Thyroid gland (tissue), 4 donors: ENCODE measurements around the gene SORCS2.

Experiments used
- CTCF ChIP-seq, 6 experiments: fragments of 200-600 bp in 3 of 6; fragments of 450-650 bp in 3 of 6; sonication (generic) in 3 of 6; IDR thresholded peaks; one replicate each; pipeline ENCODE4 v1.5.1; 2016 to 2019; ENCODE audit warnings: antibody characterized with exemption in 6 of 6, mild to moderate bottlenecking in 2 of 6, inconsistent platforms in 1 of 6, moderate library complexity in 1 of 6
- POLR2A ChIP-seq, 2 donors: fragments of 450-650 bp; IDR thresholded peaks; one replicate each; pipeline ENCODE4 v1.6.1; 2017; ENCODE audit warnings: antibody characterized with exemption in 2 of 2, mild to moderate bottlenecking in 2 of 2, moderate library complexity in 1 of 2

DNA sequence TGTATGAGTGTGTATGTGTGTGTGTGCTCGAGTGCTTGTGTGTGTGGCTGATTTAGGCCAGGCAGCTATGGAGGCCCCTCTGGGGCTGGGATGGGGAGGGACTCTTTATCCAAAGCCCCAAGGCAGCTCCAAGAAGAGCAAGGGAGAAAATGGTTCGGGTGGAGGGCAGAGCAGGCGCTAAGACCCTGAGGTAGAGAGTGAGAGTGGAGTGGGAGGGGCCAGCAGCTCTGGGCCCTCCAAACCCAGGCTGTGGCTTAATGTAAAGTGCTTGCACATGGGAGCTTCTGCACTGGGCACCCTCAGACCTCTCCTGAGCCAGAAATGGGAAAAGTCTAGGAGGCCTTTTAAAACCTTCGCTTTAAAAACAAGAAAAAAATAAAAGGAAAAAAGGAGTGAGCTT, 475.9 kb downstream of the SORCS2 start:
- TF ChIP-seq CTCF (IDR thresholded peaks at IDR 0.05) (no peak), POLR2A (IDR thresholded peaks at IDR 0.05) (no peak)
